HG03432 (cell line): ENCODE results near the gene HPDL.
"Not testable (repeated sequence)": the region's sequence is repeated elsewhere in the genome, so short reads cannot be mapped to it uniquely, and the experiment has no call there.

Experiments used
- ATAC-seq: cut with Tn5 transposase; IDR thresholded peaks from one replicate; pipeline ENCODE4 v1.9.1; 2021; ENCODE audit warnings: mild to moderate bottlenecking, moderate library complexity; ENCODE audit not compliant: unreplicated experiment

The HPDL gene

DNA sequence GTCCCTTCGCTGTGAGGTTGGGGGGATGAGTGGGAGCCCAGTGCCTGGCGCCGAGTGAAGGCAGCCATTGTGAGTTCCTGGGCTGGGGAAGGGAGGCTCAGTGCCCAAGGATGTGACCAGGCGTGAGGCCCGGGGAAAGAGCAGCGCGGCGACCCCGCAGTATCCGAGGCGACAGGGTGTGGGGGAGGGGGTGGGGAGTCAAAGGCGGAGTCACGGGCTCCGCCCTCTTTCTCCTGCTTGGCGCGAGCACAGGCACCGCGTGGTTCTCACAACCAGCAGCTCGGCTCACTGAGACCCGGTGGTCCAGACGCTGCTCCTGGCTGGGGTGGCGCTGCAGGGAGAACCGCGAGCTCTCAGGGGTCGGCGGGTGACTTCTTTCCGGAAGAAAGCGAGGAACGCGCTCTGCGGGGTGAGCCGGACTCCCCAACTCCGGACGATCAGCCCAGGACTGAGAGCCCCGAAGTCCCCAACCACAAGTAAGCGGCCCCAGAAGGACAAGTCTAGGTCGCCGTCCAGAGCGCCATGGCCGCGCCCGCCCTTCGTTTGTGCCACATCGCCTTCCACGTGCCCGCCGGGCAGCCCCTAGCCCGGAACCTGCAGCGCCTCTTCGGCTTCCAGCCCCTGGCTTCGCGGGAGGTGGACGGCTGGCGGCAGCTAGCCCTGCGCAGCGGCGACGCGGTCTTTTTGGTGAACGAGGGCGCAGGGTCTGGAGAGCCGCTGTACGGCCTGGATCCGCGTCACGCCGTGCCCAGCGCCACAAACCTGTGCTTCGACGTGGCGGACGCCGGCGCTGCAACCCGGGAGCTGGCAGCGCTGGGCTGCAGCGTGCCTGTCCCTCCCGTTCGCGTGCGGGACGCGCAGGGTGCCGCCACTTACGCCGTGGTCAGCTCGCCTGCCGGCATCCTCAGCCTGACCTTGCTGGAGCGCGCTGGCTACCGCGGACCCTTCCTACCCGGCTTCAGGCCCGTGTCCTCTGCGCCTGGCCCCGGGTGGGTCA, at the start of gene HPDL:
HPDL (plus strand) TSS at position 269 of the 997 bp plus-strand sequence; CDS start at position 523, 254 bp downstream.
- peak; percentile 74 for ATAC-seq

GRCh38 chr1:45282351-45282750, 44.3 kb upstream of the HPDL start:
- ATAC-seq: no peak

- not testable (repeated sequence) for ATAC-seq
Observed at GRCh38 chr1:45284858-45285257, 41.8 kb upstream of the HPDL start.

GRCh38 chr1:45286521-45286920, 40.2 kb upstream of the HPDL start:
- ATAC-seq: not testable (repeated sequence)

- ATAC-seq: not testable (repeated sequence)
Observed at GRCh38 chr1:45291002-45291401, 35.7 kb upstream of the HPDL start.

- no peak for ATAC-seq
Observed at GRCh38 chr1:45291716-45292115, 35.0 kb upstream of the HPDL start.

GRCh38 chr1:45297666-45298356, 28.9 kb upstream of the HPDL start:
- ATAC-seq: no peak

DNA sequence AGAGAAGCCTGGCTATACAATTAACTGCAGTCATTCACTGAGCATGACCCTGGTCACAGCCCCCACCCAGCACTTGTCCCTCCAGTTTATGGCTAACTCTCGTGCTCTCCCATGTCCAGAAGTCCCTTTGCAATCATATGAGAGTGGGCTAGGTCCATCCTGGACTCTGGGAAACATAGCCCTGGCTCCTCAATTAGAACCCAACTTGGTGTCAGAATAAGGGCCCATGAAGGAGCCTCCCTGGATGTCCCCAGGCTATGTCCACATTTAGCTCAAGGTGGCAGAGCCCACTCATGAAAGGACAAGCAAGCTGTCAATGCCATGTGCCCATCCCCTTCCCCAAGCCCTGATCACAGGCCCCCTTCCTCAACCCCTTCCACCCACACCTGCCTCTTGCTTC, 27.4 kb upstream of the HPDL start:
- no peak for ATAC-seq

DNA sequence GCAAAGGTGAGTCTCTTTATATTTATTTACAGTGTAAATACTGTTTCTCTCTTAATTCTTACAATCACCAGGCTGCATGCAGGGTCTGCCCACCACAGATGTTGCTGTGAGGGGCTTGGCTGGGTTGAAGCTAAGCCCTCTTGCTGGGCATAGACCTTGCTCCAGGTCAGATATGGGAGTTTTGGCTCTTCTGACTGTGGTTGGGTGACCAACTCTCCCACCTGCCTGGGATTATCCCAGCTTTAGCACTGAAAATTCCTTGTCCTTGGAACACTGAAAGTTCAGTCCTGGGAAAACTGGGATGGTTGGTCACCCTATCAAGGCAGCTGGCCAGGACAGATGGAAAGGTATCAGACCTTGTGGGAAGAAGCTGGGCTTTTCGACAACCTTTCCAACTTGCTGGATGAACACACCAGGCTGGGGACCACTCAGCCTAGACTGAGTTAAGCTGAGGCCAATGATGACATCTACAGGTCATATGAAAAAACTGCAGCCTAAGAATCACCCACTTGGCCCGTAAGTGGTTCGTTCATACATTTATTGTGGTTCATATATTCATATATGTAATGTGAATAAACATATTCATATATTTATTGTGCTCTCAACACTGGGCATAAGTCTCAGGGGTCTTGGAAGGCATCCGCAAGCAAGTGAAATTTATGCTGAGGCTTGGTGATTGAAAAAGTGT, 26.6 kb upstream of the HPDL start:
- ATAC-seq: no peak

- ATAC-seq: no peak
Observed at GRCh38 chr1:45300669-45300997, 26.1 kb upstream of the HPDL start.

GRCh38 chr1:45302505-45303150, 24.1 kb upstream of the HPDL start:
- no peak for ATAC-seq

GRCh38 chr1:45303520-45304310, 23.0 kb upstream of the HPDL start:
- ATAC-seq: peak; percentile 77

- no peak for ATAC-seq
Observed at GRCh38 chr1:45304311-45305081, 22.2 kb upstream of the HPDL start.

GRCh38 chr1:45305231-45305630, 21.5 kb upstream of the HPDL start:
- no peak for ATAC-seq

- ATAC-seq: no peak
Observed at GRCh38 chr1:45306319-45306718, 20.4 kb upstream of the HPDL start.

DNA sequence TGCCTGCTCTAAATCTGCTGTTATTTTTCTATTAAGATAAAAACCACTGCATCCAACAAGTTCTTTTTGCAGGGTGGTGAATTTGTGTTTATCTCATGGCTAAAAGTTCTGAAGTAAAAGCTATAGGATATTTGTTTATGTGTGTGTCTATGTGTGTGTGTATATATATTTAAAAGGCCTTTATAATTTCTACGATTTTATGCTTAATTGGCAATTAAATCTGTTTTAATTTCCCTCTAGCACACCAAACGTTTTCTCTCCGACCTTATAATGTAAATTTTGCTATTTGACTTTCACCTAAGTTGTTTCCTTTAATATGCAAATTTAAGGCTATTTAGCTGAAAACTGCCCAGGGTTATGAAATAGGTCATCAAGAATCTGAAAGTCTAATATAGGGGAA, 19.8 kb upstream of the HPDL start:
- no peak for ATAC-seq

DNA sequence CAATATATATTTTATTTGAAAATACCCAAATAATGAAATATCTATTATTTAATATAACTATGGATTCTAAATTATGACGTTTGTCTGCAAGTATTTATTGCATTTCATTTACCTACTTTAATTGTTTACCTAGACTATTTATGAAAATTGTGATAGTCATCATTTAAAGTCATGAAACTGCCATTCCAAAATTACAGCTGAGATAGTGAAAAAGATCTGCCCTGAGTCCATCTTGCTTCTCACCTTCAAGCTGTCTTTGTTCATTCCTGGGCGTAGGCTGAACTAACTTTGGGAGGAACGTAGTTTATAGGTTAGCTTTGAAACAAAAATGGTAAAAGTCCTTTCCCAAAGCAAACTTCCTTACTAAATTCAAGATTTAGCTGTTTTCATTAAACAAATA, 12.4 kb upstream of the HPDL start:
- ATAC-seq: no peak

- no peak for ATAC-seq
Observed at GRCh38 chr1:45317166-45317565, 9.5 kb upstream of the HPDL start.

DNA sequence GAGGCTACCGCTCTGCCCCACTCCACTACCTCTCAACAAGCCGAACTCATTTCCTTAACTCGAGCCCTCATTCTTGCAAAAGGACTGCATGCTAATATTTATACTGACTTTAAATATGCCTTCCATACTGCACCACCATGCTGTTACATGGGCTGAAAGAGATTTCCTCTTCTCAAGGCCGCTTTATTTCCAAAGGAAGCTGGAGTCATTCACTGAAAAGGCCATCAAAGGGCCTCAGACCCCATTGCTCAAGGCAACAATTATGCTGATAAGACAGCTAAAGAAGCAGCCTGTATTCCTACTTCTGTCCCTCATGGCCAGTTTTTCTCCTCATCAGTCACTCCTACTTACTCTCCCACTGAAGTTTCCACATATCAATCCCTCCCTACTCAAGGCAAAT, 6.9 kb upstream of the HPDL start:
- ATAC-seq: no peak
